ENCODE data around the gene CNPY1.

- TF ChIP-seq, protein P1, sequence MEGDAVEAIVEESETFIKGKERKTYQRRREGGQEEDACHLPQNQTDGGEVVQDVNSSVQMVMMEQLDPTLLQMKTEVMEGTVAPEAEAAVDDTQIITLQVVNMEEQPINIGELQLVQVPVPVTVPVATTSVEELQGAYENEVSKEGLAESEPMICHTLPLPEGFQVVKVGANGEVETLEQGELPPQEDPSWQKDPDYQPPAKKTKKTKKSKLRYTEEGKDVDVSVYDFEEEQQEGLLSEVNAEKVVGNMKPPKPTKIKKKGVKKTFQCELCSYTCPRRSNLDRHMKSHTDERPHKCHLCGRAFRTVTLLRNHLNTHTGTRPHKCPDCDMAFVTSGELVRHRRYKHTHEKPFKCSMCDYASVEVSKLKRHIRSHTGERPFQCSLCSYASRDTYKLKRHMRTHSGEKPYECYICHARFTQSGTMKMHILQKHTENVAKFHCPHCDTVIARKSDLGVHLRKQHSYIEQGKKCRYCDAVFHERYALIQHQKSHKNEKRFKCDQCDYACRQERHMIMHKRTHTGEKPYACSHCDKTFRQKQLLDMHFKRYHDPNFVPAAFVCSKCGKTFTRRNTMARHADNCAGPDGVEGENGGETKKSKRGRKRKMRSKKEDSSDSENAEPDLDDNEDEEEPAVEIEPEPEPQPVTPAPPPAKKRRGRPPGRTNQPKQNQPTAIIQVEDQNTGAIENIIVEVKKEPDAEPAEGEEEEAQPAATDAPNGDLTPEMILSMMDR (IDR thresholded peaks at IDR 0.05; ENCODE audit: low read length), result no peak
- no peak for TF ChIP-seq EZH2 (IDR thresholded peaks at IDR 0.05; ENCODE audit: borderline replicate concordance, low read length)
These were observed 63.7 kb downstream of the CNPY1 start for GRCh38 chr7:155482511-155483183.

All from OCI-LY1 (cell line).